Measurements from ENCODE around the gene ZNF335.

The ZNF335 gene, protein sequence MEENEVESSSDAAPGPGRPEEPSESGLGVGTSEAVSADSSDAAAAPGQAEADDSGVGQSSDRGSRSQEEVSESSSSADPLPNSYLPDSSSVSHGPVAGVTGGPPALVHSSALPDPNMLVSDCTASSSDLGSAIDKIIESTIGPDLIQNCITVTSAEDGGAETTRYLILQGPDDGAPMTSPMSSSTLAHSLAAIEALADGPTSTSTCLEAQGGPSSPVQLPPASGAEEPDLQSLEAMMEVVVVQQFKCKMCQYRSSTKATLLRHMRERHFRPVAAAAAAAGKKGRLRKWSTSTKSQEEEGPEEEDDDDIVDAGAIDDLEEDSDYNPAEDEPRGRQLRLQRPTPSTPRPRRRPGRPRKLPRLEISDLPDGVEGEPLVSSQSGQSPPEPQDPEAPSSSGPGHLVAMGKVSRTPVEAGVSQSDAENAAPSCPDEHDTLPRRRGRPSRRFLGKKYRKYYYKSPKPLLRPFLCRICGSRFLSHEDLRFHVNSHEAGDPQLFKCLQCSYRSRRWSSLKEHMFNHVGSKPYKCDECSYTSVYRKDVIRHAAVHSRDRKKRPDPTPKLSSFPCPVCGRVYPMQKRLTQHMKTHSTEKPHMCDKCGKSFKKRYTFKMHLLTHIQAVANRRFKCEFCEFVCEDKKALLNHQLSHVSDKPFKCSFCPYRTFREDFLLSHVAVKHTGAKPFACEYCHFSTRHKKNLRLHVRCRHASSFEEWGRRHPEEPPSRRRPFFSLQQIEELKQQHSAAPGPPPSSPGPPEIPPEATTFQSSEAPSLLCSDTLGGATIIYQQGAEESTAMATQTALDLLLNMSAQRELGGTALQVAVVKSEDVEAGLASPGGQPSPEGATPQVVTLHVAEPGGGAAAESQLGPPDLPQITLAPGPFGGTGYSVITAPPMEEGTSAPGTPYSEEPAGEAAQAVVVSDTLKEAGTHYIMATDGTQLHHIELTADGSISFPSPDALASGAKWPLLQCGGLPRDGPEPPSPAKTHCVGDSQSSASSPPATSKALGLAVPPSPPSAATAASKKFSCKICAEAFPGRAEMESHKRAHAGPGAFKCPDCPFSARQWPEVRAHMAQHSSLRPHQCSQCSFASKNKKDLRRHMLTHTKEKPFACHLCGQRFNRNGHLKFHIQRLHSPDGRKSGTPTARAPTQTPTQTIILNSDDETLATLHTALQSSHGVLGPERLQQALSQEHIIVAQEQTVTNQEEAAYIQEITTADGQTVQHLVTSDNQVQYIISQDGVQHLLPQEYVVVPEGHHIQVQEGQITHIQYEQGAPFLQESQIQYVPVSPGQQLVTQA (N-terminal part only)

DNA sequence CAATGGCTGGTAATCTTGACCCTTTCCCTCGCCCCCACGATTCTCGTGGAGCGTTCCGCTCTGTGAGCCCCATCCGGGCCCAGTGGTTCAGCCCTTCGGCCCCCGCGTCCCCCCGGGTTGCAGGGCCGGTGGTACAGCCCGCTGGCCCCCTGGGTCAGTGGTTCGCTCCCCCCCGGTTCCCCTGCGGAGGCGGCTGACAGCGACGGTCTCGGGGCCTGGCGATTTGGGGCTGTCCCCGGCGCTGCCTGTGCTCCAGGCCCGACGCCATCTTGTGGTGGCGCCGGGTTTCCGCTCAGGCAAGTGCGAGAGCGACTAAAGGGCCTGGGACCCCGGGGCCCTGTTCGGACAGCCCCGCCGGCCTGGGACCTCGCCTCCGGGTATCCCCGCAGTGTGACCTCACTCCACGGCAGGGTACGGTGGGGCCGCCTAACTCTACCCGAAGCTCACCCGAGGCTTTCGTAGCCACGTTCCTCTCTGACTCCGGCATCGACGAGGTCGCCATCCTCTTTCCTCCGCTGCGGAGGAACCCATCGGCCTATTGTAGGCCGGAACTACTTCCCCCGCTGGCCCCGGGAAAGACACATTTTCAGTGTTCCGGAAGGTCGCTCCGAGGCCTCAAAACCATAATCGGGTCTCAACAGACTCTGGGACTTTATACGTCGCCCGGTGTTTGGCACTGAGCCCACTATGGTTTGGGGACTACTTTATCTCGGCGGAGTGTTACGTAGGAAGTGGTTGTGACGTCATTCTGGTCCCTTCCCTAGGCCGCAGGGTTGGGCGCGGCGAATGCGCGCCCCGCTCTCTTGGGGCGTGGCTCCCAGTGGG lies at the start of gene ZNF335:
ZNF335 (minus strand) TSS at position 529 of the 825 bp plus-strand sequence. CDS start 793 bp downstream, outside the sequence.
- in situ Hi-C loops (cut with MboI; ENCODE audit: low sequenced_read_pairs): no loop called here

DNA sequence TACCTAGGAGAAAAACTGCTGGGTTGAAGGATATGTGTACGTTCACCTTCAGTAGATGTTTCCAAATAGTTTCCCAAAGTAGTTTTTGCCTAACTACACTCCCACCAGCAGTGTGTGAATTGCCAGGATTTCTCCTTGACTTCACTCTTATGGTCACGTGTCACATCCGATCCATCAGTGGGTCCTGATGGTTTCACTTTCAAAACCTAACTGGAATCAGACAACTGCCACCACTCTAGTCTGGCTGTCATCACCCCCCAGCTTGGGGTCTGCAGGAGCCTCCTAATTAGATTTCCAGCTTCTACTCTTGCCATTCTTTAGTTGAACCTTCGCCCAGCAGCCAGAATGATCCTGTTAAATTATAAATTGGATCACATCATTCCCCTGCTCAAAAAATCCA lies 48.6 kb upstream of the ZNF335 start:
- in situ Hi-C loops (cut with MboI; ENCODE audit: low sequenced_read_pairs): no loop called here

DNA sequence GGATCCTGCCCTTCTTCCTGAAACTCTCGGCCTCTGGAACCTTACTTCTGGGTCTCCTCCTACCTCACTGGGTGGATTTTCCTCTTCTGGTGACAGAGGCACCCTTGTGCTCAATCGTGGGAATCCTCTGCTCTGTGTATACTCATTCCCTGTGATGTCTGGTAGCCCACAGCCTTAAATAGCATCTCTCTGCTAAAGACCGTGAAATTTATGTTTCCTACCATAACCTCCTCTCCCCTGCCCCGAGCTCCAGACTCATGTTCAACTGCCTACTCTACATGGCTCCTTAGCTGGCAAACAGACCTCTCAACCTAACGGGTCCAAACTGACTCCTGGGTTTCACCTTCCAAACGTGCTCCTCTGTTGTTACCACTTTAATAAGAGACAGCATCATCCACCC lies 46.6 kb upstream of the ZNF335 start:
- in situ Hi-C loops (cut with MboI; ENCODE audit: low sequenced_read_pairs): no loop called here

DNA sequence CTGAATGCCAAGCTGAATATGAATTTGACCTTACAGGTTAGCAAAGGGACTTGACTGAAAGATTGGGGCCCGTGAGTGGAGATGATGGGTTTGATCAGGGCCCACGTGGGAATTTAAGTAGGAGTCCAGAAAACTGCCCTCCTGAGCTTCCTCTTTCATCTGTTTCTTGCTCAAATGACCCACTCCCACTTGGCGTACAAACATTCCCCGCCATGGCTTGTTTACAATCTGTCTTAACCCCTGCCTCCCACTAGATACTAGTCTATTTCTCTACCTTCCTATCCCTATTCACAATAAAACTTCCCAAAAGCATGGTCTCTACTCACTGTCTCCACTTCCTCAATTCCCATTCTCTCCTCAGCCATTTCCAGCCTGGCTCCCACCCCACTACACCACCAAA lies 46.1 kb upstream of the ZNF335 start:
- in situ Hi-C loops (cut with MboI; ENCODE audit: low sequenced_read_pairs): no loop called here

DNA sequence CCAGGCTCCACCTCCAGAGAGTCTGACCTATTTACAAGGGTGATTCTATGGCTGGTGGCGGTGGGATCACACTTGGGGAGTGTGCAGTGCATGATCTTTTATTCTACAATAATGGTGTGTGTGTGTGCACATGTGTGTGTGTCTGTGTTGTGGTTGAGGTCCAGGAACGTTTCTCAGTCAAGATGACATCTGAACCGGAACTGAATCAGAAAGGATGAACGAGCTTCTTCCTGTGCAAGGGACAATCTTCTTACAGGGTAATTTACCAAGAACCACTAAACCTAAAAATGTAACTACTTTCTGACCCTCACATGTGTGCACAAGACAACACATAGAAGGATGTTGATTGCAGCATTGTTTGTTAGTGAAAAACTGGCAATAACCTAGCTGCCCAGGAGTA lies 45.3 kb upstream of the ZNF335 start:
- in situ Hi-C loops (cut with MboI; ENCODE audit: low sequenced_read_pairs): no loop called here

DNA sequence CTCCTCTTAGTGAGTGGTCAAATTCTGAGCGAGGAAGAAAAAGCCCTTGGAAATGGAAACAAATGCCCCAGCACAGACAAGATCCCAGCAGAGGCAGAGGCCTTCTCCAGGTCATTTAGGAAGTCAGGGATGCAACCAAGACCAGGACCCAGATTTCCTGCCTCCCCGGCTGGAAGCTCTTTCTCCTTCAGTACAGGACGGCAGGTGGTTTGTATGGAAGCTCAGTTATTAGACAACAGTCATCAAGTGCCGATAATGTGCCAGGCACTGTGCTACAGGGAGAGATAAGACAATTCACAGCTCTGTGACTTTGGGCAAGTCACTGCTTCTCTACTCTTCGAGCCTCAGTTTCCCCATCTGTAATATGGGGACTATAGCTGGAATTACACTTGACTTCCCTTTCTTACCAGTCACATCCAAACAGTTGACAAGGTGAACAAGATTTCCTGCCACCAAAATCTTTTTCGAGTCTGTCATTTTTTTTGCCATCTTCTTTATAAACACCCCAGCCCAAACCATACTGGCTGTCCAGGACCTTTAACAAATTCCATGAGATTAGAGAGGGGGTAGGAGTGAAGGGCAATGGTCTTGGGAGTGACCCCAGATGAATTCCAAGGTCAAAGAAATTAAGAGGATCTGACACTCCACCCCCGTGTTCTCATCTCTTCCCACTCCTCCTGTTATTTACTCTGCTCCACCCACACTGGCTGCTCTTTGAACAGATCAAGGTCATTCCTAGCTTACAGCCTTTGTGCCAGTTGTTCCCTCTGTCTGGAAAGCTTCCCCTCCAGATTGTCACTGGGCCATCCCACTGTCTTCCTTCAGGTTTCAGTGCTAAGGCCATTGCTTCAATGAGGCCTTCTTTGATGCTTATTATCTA lies 42.8 kb upstream of the ZNF335 start:
- in situ Hi-C loops (cut with MboI; ENCODE audit: low sequenced_read_pairs): no loop called here

DNA sequence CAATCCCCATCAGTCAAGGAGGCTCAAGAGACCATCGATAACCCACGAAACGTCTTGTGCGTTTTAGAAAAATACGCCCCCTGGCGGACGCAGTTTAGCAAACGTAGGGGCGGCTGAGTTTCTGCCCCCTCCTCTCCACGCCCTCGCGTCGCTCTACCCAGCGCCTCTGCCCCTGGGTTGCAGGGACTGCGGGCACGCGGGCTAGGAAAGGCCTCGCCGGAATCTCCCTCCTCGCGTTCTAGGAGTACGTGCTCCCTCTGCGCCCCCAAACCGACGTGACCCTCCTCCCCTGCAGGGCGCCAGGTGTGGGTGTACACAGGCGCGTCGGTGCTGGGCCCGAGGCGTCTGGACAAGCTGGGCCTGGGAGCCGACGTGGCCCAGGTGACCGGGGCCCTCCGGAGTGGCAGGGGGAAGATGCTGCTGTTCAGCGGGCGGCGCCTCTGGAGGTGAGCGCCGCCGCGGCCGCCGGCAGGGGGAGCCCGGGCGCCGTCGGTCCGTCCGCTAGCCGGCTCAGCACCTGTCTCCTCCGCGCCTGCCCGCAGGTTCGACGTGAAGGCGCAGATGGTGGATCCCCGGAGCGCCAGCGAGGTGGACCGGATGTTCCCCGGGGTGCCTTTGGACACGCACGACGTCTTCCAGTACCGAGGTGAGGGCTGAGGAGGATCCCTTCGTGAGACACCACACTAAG lies 42.0 kb upstream of the ZNF335 start:
- in situ Hi-C loops (cut with MboI; ENCODE audit: low sequenced_read_pairs): no loop called here

DNA sequence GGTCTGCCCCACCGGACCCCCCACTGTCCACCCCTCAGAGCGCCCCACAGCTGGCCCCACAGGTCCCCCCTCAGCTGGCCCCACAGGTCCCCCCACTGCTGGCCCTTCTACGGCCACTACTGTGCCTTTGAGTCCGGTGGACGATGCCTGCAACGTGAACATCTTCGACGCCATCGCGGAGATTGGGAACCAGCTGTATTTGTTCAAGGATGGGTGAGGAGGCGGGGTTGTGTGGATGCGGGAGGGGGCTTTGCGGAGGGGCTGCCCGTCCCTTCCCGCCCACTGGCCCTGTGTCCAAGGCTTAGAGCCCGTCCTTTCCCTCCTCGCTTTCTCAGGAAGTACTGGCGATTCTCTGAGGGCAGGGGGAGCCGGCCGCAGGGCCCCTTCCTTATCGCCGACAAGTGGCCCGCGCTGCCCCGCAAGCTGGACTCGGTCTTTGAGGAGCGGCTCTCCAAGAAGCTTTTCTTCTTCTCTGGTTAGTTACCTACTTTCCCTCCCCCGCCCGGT lies 41.4 kb upstream of the ZNF335 start:
- in situ Hi-C loops (cut with MboI; ENCODE audit: low sequenced_read_pairs): no loop called here

DNA sequence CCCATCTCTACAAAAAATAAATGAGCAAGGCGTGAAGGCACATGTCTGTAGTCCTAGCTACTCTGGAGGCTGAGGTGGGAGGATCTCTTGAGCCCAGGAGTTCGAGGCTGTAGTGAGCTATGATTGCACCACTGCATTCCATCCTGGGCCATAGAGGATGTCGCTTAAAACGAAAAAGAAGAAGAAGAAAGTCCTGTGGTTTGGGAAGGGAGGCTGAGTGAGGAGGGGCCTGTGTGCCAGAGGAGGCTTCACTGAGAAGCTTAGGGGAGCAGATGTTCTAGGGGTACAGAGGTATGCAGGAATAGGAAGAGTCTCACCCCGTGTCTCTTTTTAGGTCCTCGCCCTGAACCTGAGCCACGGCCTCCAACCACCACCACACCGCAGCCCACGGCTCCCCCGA lies 40.9 kb upstream of the ZNF335 start:
- in situ Hi-C loops (cut with MboI; ENCODE audit: low sequenced_read_pairs): no loop called here

DNA sequence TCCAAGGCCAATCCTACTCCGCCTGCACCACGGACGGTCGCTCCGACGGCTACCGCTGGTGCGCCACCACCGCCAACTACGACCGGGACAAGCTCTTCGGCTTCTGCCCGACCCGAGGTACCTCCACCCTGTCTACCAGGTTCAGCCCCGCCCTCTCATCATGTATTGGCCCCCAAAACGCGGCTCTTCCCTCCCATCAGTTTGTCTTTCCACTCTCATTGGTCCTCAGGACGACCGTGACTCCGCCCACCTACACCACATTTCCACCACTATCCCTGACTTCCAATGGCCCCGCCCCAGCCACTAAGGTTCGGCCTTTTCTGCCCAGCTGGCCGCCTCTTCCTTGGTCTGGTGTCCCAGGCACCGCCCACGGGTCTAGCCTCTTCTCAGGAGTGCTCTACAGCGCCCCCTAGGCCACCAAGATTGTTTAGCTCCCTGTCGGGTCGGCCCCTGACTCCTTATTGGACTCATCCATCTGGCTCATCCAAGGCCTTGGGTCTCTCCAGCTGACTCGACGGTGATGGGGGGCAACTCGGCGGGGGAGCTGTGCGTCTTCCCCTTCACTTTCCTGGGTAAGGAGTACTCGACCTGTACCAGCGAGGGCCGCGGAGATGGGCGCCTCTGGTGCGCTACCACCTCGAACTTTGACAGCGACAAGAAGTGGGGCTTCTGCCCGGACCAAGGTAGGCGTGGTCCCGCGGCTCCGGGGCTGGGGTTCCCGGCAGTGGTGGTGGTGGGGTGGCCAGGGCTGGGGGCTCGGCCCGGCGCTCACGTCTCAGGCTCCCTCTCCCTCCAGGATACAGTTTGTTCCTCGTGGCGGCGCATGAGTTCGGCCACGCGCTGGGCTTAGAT lies 39.9 kb upstream of the ZNF335 start:
- in situ Hi-C loops (cut with MboI; ENCODE audit: low sequenced_read_pairs): no loop called here

DNA sequence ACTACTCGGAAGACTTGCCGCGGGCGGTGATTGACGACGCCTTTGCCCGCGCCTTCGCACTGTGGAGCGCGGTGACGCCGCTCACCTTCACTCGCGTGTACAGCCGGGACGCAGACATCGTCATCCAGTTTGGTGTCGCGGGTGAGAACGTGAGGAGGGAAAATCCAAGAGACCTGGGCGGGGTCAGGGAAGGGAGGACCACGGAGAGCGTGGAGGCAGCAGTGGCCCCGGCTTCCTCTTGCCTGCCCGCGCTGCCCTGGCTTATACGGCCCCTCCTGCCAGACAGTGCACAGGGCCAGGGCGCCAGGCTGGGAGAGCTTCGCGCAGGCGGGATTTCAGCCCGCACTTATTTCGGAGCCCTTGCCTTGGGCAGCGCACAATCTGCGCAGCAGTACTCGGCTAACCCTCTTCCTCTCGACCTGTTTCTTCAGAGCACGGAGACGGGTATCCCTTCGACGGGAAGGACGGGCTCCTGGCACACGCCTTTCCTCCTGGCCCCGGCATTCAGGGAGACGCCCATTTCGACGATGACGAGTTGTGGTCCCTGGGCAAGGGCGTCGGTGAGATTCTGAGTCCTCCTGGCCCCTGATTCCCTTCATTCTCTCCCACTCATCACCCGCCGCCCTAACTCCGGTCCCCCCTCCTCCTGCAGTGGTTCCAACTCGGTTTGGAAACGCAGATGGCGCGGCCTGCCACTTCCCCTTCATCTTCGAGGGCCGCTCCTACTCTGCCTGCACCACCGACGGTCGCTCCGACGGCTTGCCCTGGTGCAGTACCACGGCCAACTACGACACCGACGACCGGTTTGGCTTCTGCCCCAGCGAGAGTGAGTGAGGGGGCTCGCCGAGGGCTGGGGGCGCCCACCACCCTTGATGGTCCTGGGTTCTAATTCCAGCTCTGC lies 38.7 kb upstream of the ZNF335 start:
- in situ Hi-C loops (cut with MboI; ENCODE audit: low sequenced_read_pairs): no loop called here

DNA sequence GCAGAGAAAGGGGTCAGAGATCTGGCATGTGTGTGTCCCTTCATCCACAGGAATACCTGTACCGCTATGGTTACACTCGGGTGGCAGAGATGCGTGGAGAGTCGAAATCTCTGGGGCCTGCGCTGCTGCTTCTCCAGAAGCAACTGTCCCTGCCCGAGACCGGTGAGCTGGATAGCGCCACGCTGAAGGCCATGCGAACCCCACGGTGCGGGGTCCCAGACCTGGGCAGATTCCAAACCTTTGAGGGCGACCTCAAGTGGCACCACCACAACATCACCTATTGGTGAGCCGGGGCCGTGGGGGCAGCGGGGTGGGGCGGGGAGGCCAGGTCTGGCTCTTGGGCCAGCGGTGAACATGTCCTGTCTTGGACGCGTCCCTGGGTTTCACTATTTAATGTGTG lies 37.8 kb upstream of the ZNF335 start:
- in situ Hi-C loops (cut with MboI; ENCODE audit: low sequenced_read_pairs): no loop called here

DNA sequence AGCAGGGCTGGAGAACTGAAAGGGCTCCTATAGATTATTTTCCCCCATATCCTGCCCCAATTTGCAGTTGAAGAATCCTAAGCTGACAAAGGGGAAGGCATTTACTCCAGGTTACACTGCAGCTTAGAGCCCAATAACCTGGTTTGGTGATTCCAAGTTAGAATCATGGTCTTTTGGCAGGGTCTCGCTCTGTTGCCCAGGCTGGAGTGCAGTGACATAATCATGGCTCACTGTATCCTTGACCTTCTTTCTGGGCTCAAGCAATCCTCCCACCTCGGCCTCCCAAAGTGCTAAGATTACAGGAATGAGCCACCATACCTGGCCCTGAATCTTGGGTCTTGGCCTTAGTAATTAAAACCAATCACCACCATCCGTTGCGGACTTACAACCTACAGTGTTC lies 35.7 kb upstream of the ZNF335 start:
- in situ Hi-C loops (cut with MboI; ENCODE audit: low sequenced_read_pairs): no loop called here

DNA sequence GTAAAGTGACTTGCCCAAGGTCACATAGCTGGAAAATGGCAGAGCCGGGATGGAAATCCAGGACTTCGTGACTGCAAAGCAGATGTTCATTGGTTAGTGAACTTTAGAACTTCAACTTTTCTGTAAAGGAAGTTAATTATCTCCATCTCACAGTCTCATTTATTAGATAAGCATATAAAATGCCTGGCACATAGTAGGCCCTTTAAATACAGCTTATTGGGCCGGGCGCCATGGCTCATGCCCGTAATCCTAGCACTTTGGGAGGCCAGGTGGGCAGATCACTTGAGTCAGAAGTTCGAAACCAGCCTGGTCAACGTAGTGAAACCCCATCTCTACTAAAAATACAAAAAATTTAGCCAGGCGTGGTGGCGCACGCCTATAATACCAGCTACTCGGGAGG lies 35.0 kb upstream of the ZNF335 start:
- in situ Hi-C loops (cut with MboI; ENCODE audit: low sequenced_read_pairs): no loop called here

DNA sequence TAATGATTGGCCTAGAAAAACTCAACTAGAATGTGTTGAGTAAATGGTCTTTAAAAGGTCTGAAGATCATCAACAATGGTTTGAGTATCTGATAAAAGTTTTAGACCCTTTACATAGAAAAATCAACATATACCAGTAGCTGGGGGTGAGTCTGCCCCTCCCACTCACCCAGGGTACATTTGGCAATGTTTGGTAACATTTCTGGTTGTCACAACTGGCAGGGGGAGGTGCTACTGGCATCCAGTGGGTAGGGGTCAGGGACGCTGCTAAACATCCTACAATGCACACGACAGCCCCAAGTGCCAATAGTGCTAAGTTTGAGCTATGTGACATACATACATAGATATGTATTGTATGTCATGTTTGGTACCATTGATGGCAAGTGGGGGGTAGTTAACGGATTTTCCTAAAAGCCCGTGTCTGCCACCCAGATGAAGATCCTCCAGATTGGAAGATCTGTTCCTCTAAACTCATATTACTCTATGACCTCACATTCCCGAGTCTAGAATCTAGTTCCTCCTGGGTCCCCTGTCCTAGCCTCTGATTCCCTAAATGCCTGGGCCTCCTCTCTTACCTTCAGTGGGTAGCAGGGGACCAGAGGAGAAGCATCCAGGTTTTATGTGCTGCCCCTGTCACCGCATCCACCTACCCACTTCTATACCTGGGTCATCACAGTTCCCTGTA lies 34.2 kb upstream of the ZNF335 start:
- in situ Hi-C loops (cut with MboI; ENCODE audit: low sequenced_read_pairs): no loop called here

DNA sequence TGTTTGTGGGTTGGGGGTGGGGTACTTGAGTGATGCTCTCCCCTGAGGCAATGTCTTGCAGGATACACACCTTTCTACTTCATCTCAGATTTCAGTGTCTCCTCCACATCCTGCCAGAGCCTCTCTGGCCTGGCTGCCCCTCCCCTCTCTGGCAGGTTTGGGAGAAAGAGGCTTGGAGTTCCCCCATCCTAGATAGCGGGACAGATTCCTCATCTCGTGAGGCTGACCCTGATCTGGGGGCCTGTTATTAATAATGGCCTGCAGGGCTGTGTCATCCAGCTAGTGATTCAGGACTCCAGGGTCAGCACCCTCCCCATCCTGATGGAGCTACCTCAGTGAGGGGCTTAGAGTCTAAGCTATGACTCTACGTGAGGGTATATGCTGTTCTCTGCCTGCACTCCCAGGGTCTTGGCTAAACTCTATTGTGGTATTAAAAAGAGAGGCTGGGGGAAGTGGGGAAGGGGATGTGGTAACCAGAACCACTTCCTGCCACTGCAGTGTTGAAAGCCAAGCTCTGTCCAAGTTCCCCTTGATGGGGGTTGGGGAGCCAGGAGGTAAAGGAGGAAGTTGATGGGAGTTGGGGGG lies 33.0 kb upstream of the ZNF335 start:
- in situ Hi-C loops (cut with MboI; ENCODE audit: low sequenced_read_pairs): no loop called here

Measured in hTERT RPE-1 (cell line).